Measurements from ENCODE around the gene SEC31A.

The SEC31A gene

GRCh38 chr4:82797405-82798111 is 93.4 kb downstream of the SEC31A start (continued):
- peak; percentile 34; the same call in 1 of the 2 replicates for TF ChIP-seq ZNF398 (tag by site-specific recombination; IDR thresholded peaks at IDR 0.05)
- no peak for TF ChIP-seq ZNF571 (tag by site-specific recombination; IDR thresholded peaks at IDR 0.05)
- TF ChIP-seq ZSCAN30 (tag by site-specific recombination; IDR thresholded peaks at IDR 0.05): no peak
- no peak for TF ChIP-seq ZSCAN16 (tag by site-specific recombination; IDR thresholded peaks at IDR 0.05)
- TF ChIP-seq KLF1 (tag by site-specific recombination; IDR thresholded peaks at IDR 0.05): no peak
- TF ChIP-seq ZEB2 (tag by site-specific recombination; IDR thresholded peaks at IDR 0.05): peak; percentile 24; the same call in 1 of the 2 replicates
- no peak for TF ChIP-seq WT1 (tag by site-specific recombination; IDR thresholded peaks at IDR 0.05)
- TF ChIP-seq ZNF148 (tag by site-specific recombination; IDR thresholded peaks at IDR 0.05; ENCODE audit: borderline replicate concordance): no peak
- 0 out of 2 replicates have a peak, but pooled peaks have one; percentile 14 for TF ChIP-seq IKZF3 (tag by site-specific recombination; IDR thresholded peaks at IDR 0.05)
- TF ChIP-seq ZBTB49 (tag by site-specific recombination; IDR thresholded peaks at IDR 0.05; ENCODE audit: low read depth): no peak
- peak; percentile 88 for TF ChIP-seq SCRT2 (tag by site-specific recombination; IDR thresholded peaks at IDR 0.05)
- TF ChIP-seq ZNF426 (tag by site-specific recombination; IDR thresholded peaks at IDR 0.05): no peak
- peak; percentile 76 for TF ChIP-seq ZIC2 (tag by site-specific recombination; IDR thresholded peaks at IDR 0.05)
- TF ChIP-seq ZNF843 (tag by site-specific recombination; IDR thresholded peaks at IDR 0.05): no peak
- no peak for TF ChIP-seq ZNF555 (tag by site-specific recombination; conservative IDR thresholded peaks at IDR 0.05)
- 0 out of 2 replicates have a peak, but pooled peaks have one; percentile 14 for TF ChIP-seq ZNF335 (tag by site-specific recombination; conservative IDR thresholded peaks at IDR 0.05)
- TF ChIP-seq ZNF501 (tag by site-specific recombination; IDR thresholded peaks at IDR 0.05): no peak; the same call in 1 of the 2 replicates
- TF ChIP-seq ZBTB7A (tag by site-specific recombination; IDR thresholded peaks at IDR 0.05; ENCODE audit: low read depth): no peak
- TF ChIP-seq ZNF518A (tag by site-specific recombination; conservative IDR thresholded peaks at IDR 0.05; ENCODE audit: low read depth): no peak
- TF ChIP-seq ZNF302 (tag by site-specific recombination; IDR thresholded peaks at IDR 0.05; ENCODE audit: low read depth): no peak
- TF ChIP-seq ZFP69B (tag by site-specific recombination; IDR thresholded peaks at IDR 0.05): no peak
- TF ChIP-seq ZNF341 (tag by site-specific recombination; IDR thresholded peaks at IDR 0.05; ENCODE audit: low read depth): peak; percentile 18; the same call in 1 of the 2 replicates
- TF ChIP-seq ZNF266 (tag by site-specific recombination; IDR thresholded peaks at IDR 0.05; ENCODE audit: low read depth): no peak
- TF ChIP-seq ZNF558 (tag by site-specific recombination; IDR thresholded peaks at IDR 0.05): no peak
- TF ChIP-seq ZNF292 (tag by site-specific recombination; IDR thresholded peaks at IDR 0.05; ENCODE audit: borderline replicate concordance, low read depth): no peak
- TF ChIP-seq GLIS1 (tag by site-specific recombination; IDR thresholded peaks at IDR 0.05): peak; percentile 36
